NCI-H510A (cell line): ENCODE measurements around the gene PHACTR1.

Source experiments
- DNase-seq: peaks from one replicate; lab custom pipeline; 2025; lab: John Stamatoyannopoulos, UW

Gene PHACTR1

GRCh38 chr6:13267142-13267651 is 550.6 kb downstream of the PHACTR1 start:
- DNase-seq = no peak

- DNase-seq = no peak
Measured at GRCh38 chr6:13268913-13269518, 552.4 kb downstream of the PHACTR1 start.

- DNase-seq = no peak
Measured at GRCh38 chr6:13272131-13273046, 555.8 kb downstream of the PHACTR1 start.

GRCh38 chr6:13273202-13273930 is 556.8 kb downstream of the PHACTR1 start:
- DNase-seq = no peak

- DNase-seq = no peak
Measured at GRCh38 chr6:13273931-13274706, 557.6 kb downstream of the PHACTR1 start.

- no peak for DNase-seq
Measured at GRCh38 chr6:13274707-13275434, 558.3 kb downstream of the PHACTR1 start.

- no peak for DNase-seq
Measured at GRCh38 chr6:13275435-13275989, 558.9 kb downstream of the PHACTR1 start.

GRCh38 chr6:13277231-13277630 is 560.7 kb downstream of the PHACTR1 start:
- no peak for DNase-seq

GRCh38 chr6:13278164-13278563 is 561.6 kb downstream of the PHACTR1 start:
- no peak for DNase-seq

- DNase-seq = no peak
Measured at GRCh38 chr6:13278991-13279390, 562.4 kb downstream of the PHACTR1 start.

GRCh38 chr6:13280254-13280653 is 563.7 kb downstream of the PHACTR1 start:
- no peak for DNase-seq

GRCh38 chr6:13281686-13282085 is 565.1 kb downstream of the PHACTR1 start:
- no peak for DNase-seq

GRCh38 chr6:13282393-13283069 is 566.0 kb downstream of the PHACTR1 start:
- no peak for DNase-seq

GRCh38 chr6:13283331-13283730 is 566.8 kb downstream of the PHACTR1 start:
- DNase-seq = no peak

- DNase-seq = no peak
Measured at GRCh38 chr6:13284646-13285045, 568.1 kb downstream of the PHACTR1 start.

GRCh38 chr6:13285705-13286104 is 569.1 kb downstream of the PHACTR1 start:
- no peak for DNase-seq

- no peak for DNase-seq
Measured at GRCh38 chr6:13286181-13286580, 569.6 kb downstream of the PHACTR1 start.

- no peak for DNase-seq
Measured at GRCh38 chr6:13287104-13287503, 570.5 kb downstream of the PHACTR1 start.

- no peak for DNase-seq
Measured at GRCh38 chr6:13288481-13288880, 571.9 kb downstream of the PHACTR1 start.

- no peak for DNase-seq
Measured at GRCh38 chr6:13288969-13289391, 572.4 kb downstream of the PHACTR1 start.
